Activated CD8-positive, alpha-beta memory T cell treated with anti-CD3 and anti-CD28 coated beads, Interleukin-2, amount 50 U/mL, for 1 hour (primary cell): ENCODE measurements around the gene SAMHD1.
"Not testable (repeated sequence)": the region's sequence is repeated elsewhere in the genome, so short reads cannot be mapped to it uniquely, and the experiment has no call there.

Experiments
- DNase-seq: peaks from one replicate; pipeline ENCODE4 v3.0.0-alpha.2; 2020; ENCODE audit errors: extremely low read depth

SAMHD1 gene

DNA sequence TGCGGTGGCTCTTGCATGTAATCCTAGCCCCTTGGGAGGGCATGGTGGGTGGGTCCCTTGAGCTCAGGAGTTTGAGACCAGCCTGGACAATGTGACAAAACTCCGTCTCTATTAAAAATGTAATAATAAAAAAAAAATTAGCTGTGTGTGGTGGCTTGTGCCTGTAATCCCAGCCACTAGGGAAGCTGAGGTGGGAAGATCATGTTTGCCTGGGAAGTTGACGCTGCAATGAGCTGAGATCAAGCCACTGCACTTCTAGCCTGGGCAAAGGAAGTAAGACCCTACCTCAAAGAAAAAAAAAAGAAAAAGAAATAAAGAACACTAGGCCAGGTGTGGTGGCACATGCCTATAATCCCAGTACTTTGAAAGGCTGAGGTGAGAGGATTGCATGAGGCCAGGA lies 4.5 kb upstream of the SAMHD1 start:
- no peak for DNase-seq

DNA sequence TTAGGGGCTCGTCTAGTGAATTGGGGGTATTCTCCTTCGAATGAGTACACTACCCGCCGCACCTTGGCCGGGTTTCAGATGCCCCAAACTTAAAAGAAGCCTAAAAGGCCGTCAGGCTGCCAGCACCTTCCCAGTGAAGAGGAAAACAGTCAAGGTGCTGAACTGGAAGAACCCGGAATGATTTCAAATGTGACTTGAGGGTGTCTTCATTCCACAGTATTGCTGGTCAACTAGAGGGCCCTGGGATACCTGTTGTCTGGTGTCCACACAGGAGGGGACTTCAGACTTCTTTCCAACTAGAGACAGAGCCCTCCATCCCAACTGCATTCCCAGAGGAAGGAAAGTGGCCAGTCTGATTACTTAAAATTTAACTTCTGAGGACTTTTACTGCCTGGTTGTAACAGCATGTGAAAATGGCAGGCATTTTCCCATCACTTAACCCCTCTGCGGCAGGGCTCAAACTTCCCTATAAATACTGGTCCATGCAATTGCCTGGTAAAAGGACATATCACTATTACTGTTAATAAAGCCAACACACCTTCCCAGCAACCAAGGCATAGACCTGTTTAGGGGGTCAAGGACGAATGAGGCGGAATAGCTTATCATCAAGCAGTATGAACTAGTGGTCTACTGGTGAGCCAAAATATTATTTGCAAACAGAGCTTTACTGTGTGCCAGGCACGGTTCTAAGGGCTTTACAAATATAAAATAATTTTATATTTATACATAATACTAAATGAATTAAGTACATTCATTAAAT lies 651 bp upstream of the SAMHD1 start:
- DNase-seq: no peak

DNA sequence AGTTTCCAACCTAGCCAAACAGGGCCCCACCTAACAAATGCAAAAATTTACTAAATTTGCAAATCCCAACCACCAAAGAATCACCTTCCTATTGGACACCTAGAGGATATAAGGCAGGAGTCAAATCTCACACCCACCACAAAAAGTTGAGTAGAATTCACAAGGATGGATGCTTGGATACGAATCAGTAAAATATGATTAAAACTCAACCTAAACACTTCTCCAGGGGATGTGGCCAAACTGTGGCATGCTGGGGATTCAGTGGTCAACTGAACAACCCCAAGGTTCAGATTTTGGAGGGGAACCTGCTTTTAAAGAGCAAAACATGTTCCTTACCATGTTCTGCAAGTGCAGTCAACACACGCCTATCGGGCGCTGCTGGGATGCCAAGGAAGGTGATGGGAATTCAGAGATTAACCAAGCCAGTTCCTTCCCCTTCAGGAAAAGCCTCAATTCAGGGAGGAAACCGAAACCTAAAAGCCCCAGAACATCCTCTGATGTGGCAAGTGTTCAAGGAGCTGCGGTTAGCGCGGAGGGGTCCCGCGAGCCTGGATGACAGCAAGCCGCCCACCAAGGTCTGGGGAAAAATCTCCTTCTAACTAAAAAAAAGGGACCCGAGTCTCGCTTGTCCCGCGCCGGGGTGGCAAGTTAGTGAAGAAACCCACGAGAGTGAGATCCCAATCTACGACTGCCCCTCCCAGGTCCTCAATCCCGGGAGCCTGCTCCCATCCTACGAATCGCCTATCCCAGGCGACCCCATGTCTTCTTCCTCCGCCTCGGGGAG lies 902 bp downstream of the SAMHD1 start:
- no peak for DNase-seq

DNA sequence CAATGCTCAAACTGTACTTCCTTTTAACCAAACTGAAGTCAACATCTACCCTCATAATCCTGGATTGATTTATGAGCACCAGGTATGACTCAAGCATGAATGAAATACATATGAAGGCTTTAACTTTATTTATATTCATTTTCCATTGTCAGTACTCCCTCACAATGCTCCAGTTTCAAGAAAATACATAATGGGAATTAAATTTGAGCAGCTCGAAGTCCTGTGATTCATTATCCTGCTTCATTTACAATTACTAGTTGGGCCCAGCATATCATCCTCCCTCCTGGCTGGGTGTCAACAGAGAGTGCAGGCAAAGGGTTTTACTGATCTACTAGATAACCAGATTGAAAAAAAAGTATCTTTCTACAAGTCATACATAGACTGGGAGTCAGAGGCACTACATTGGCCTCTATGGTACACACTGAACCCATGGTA lies 10.1 kb downstream of the SAMHD1 start:
- DNase-seq: no peak

DNA sequence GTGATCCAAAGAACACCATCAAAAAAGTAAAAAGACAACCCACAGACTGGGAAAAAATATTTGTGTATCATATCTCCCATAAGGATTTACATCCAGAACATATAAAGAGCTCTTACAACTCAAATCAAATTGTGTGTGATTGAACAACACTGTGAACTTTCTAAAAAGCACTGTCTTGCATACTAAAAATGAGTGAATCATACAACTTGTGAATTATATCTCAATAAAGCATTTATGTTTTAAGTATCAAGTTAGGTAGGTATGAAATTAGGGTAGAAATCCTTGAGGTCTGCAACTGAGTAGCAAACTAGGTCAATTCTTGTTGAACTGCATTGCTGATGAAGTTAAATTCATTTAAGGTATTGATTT lies 14.1 kb downstream of the SAMHD1 start:
- DNase-seq: no peak

DNA sequence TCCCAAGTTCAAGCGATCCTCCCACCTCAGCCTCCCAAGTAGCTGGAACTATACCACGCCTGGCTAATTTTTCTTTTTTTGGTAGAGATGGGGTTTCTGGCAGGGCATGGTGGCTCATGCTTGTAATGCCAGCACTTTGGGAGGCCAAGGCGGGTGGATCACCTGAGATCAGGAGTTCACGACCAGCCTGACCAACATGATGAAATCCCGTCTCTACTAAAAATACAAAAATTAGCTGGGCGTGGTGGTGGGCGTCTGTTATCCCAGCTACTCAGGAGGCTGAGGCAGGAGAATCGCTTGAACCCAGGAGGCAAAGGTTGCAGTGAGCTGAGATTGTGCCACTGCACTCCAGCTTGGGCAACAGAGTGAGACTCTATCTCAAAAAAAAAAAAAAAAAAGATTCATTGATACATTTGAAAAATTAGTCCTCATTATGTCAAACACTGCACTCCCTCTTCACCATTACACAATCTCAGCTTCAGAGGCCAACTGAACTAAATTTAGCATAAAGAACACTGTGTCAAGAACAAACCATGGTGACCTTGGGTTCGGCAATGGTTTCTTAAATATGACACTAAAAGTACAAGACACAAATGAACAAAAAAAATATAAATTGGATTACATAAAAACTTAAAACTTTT lies 14.6 kb downstream of the SAMHD1 start:
- DNase-seq: not testable (repeated sequence)

DNA sequence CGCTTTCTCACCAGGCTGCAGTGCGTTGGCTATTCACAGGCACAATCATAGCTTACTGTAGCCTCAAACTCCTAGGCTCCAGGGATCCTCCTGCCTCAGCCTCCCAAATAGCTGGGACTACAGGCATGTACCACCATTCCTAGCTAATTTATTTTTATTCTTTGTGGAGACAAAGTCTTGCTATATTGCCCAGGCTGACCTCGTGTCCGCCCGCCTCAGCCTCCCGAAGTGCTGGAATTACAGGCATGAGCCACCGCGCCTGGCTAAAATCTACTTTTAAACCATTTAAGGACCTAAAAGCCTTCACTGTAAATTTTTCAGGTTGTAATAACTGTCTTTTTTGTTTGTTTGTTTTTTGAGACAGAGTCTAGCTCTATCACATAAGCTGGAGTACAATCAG lies 15.2 kb downstream of the SAMHD1 start:
- no peak for DNase-seq

DNA sequence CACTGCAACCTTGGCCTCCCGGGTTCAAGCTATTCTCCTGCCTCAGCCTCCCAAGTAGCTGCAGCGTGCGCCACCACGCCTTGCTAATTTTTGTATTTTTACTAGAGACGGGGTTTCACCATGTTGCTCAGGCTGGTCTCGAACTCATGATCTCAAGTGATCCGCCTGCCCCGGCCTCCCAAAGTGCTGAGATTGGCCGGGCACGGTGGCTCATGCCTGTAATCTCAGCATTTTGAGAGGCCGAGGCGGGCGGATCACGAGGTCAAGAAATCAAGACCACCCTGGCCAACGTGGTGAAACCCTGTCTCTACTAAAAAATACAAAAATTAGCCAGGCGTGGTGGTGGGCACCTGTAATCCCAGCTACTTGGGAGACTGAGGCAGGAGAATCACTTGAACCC lies 17.9 kb downstream of the SAMHD1 start:
- DNase-seq: not testable (repeated sequence)

DNA sequence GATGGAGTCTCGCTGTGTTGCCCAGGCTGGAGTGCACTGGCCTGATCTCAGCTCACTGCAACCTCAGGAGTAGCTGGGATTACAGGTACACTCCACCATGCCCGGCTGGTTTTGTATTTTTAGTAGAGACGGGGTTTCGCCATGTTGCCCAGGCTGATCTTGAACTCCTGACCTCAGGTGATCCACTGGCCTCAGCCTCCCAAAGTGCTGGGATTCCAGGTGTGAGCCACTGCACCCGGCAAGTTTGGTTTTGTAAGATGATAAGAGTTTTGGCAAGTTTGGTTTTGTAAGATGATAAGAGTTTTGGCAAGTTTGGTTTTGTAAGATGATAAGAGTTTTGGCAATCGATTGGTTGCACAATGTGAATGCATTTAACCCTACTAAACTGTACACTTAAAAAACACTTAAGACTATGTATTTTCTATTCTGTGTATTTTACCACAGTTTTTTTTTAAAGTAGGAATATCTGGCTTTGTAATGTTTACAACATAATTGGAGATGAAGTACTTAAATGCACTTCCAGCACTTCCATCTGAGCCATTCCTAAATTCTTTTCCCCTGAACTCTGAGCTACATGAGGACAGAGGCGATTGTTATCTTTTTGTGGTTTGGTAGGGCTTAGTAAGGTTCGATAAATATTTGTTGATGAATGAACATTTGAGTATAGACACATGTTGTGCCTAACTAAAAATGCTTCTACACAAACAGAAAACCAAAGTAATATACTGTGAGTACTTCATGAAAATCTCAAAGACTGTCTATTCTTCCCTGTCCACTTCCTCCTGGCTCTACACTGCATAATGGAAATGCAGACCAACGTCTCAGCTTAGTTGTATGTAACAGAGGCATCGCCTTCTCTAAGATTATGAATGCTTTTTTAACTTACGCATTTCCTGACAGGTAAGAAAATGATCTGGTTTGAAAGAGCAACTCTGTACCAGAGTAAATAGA lies 18.8 kb downstream of the SAMHD1 start:
- no peak for DNase-seq

DNA sequence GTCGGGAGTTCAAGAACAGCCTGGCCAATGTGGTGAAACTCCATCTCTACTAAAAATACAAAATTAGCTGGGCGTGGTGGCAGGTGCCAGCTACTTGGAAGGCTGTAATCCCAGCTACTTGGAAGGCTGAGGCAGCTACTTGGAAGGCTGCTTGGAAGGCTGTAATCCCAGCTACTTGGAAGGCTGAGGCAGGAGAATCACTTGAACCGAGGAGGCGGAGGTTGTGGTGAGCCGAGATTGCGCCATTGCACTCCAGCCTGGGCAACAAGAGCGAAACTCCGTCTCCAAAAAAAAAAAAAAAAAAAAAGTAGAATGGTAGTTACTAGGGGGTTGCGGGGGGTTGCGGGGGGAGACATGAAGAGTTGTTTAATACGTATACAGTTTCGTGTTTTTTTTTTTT lies 19.4 kb downstream of the SAMHD1 start:
- DNase-seq: not testable (repeated sequence)

DNA sequence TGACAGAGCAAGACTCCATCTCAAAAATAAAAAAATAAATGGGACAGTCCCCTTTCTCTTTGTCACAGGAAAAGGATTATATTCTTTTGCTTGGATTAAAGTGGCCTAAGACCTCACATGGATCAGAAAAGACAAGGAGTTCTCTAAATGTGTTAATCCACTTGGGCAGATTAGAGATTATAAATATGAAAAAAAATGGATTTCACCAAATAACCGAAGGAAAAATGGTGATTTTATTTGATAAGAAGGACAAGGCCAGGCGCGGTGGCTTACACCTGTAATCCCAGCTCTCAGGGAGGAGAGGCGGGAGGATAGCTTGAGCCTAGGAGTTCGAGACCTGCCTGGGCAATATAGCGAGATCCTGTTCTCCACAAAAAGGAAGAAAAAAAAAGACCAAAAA lies 21.8 kb downstream of the SAMHD1 start:
- DNase-seq: no peak

DNA sequence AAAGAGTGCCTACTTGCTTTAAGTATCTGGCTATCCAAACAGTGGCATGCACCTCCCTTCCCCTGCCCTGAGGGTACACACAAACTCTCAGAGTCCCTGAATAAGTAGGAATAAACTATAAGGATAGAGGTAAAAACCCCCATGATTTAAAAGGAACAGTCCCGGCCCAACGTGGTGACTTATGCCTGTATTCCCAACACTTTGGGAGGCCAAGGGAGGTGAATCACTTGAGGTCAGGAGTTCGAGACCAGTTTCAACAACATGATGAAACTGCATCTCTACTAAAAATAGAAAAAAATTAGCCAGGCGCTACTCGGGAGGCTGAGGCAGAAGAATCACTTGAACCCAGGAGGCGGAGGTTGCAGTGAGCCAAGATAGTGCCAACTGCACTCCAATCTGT lies 22.2 kb downstream of the SAMHD1 start:
- no peak for DNase-seq

DNA sequence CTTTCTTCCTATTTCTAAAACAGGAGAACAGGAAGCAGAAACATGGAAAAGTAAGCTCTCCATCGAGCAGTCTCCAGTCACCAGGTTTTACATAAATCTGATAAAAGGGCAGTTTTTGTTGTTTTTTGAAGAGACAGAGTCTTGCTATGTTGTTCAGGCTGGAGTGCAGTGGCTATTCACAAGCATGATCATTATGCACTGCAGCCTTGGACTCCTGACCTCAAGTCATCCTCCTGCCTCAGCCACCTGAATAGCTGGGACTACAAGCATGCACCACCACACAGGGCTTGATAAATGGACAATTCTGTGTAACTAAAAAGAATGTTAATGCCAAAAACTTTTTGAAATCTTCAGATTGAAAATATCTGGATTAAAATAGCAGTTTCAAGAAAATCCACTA lies 23.8 kb downstream of the SAMHD1 start:
- DNase-seq: no peak

DNA sequence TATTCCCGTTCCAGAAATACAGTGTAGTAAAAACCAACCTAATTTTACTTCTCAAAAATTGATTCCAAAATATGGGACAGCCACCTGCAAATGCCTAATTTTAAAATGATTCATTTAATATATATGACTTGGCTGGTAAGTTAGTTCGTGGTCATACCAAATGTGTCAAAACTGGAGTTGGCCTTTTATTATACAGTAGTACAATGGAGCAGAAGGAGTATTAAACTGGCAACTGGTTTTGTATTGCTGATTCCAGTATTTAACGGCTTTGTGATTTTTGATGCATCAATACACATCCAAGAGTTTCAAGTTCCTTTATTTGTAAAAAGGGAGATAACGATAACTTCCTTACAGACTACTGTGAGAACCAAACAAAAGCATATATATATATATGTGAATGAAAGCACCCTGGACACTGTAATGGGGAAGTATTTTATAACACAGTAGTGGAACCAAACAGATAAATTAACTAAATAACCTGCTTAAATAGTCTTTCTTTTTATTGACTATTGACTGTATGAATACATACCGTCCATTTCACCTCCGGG lies 24.8 kb downstream of the SAMHD1 start:
- no peak for DNase-seq

DNA sequence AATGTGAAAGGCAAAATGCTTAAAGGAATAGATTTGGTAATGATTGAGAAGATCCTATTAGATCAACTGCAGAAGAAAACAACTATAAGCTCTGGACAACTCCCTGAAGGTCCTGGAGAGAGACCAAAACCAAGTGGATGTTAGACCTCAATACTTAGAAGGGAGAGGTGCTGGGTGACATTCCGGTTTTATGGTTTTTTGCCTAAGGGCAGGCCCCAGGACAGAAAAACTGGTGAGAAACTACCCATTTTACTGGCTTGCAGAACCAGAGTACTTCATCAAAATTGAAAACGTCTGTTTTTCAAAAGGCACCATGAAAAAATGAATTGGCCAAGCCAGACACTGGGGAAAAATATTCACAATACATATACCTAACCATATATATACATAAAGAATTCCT lies 26.3 kb downstream of the SAMHD1 start:
- no peak for DNase-seq

DNA sequence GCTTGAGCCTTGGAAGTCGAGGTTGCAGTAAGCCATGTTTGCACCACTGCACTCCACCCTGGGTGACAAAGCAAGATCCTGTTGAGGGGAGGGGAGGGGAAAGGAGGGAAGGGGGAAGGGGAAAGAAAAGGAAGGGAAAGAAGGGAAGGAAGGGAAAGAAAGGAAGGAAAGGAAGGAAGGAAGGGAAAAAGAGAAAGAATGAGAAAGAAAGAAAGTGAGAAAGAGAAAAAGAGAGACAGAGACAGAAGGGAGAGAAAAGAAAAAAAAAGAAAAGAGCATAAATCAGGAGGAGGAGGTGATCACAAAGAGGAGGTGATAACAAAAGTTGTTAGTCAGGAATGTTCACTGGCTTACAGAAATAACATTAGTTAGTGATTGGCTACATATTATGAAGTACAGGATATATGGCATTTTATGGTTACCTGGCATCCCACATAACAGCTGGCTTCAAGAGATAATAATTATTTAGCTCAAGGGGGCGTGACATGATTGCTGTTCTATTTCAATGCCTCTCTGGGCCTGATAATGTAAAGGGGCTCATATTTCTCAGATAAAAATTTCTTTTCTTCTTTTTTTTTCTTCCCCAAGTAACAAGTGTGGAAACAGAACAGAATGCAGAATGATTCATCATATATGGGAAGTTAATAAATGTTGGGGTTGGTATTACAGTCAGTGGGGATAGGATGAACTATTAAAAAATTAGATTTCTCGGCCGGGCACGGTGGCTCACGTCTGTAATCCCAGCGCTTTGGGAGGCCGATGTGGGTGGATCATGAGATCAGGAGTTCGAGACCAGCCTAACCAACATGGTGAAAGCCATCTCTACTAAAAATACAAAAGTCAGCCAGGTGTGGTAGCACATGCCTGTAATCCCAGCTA lies 27.1 kb downstream of the SAMHD1 start:
- DNase-seq: no peak

DNA sequence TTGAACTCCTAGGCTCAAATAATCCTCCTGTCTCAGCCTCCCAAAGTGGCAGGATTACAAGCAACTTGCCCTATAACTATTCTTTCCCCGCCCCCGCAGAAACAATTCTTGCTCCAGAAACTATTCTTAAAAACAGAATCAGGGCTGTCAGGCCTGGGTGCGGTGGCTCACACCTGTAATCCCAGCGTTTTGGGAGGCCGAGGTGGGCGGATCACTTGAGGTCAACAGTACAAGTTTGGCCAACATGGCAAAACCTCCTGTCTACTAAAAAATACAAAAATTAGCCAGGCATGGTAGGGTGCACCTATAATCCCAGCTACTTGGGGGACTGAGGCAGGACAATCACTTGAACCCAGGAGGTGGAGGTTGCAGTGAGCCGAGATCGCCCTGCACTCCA lies 31.2 kb downstream of the SAMHD1 start:
- no peak for DNase-seq

DNA sequence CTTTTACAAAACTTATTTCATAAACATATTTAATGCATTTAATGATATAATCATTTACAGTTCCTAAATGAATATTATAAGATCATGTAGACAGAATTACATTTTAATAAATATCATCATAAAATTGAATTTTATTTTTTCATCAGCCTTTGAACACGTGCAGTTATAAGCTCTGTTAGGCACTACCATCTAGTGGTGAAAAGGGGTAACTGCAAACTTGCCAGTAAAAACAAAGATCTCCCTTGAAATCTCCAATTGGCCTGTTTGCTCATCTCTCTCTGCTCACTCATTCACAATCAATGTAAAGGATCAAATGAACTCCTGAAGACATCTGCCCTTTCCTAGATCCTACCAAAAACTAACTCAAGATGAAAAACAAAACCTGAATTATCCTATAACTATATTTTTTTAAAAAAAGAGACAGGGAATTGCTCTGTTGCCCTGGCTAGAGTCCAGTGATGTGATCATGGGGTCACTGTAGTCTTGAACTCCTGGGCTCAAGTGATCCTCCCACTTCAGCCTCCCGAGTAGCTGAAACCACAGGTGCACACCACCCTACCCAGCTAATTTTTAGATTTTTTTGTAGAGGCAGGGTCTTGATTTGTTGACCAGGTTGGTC lies 31.7 kb downstream of the SAMHD1 start:
- DNase-seq: no peak

DNA sequence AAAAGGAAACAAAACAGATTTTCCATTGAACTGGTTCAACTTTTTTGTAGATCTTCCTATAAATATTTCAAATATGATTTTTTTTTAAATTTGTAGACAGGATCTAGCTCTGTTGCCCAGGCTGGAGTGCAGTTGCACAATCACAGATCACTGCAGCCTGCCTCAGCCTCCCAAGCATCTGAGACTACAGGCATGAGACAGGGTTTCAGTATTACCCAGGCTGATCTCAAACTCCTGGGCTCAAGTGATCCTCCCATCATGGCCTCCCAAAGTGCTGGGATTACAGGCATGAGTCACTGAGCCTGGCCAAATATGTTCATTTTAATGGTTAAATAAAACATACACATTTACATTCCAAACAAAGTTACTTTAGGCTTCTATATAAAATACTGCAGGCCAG lies 33.6 kb downstream of the SAMHD1 start:
- DNase-seq: no peak

DNA sequence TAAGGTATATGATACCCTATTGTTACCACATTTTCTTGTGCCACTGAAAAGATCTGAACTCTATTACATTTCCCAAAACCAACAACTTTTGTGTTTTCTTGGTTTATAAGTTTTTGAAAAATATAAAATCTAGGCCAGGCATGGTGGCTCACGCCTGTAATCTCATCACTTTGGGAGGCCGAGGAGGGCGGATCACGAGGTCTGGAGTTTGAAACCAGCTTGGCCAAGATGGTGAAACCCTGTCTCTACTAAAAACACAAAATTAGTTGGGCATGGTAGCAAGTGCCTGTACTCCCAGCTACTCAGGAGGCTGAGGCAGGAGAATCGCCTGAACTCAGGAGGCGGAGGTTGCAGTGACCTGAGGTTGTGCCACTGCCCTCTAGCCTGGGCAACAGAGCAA lies 34.3 kb downstream of the SAMHD1 start:
- no peak for DNase-seq
